BLaER1 treated with 17β-estradiol and CSF1 and Interleukin-3, amounts not matched to agents 10 nM and 100 nM (cell line): ENCODE results near the gene FAM151A.
"Not testable (repeated sequence)": the region's sequence is repeated elsewhere in the genome, so short reads cannot be mapped to it uniquely, and the experiment has no call there.

Experiments used
- H3K27ac ChIP-seq, 11 experiments: shearing (Covaris generic); formaldehyde crosslinking; 2 replicates each; pipeline ENCODE4 v1.8.1; 2022
- H3K27me3 ChIP-seq, 11 experiments: shearing (Covaris generic); formaldehyde crosslinking; 2 replicates each; pipeline ENCODE4 v1.8.1; 2022
- H3K36me3 ChIP-seq, 11 experiments: shearing (Covaris generic); formaldehyde crosslinking; 2 replicates each; pipeline ENCODE4 v1.8.1; 2022
- H3K4me1 ChIP-seq, 10 experiments: shearing (Covaris generic); formaldehyde crosslinking; 2 replicates each; pipeline ENCODE4 v1.8.1; 2022
- H3K4me2 ChIP-seq, 11 experiments: shearing (Covaris generic); formaldehyde crosslinking; 2 replicates each; pipeline ENCODE4 v1.8.1; 2022
- H3K4me3 ChIP-seq, 10 experiments: shearing (Covaris generic); formaldehyde crosslinking; 2 replicates each; pipeline ENCODE4 v1.8.1; 2022
- H3K9ac ChIP-seq, 11 experiments: shearing (Covaris generic); formaldehyde crosslinking; 2 replicates each; pipeline ENCODE4 v1.8.1; 2022
- H3K9me3 ChIP-seq, 11 experiments: shearing (Covaris generic); formaldehyde crosslinking; replicated peaks in 1 of 11; 2 replicates each; pipeline ENCODE4 v1.8.1; 2022
- H4K20me1 ChIP-seq, 11 experiments: shearing (Covaris generic); formaldehyde crosslinking; 2 replicates each; pipeline ENCODE4 v1.8.1; 2022
- Cebpa-rat ChIP-seq, 11 experiments: shearing (Covaris generic); IDR thresholded peaks; 2 replicates each; pipeline ENCODE4 v1.8.1; 2022

Gene FAM151A

DNA sequence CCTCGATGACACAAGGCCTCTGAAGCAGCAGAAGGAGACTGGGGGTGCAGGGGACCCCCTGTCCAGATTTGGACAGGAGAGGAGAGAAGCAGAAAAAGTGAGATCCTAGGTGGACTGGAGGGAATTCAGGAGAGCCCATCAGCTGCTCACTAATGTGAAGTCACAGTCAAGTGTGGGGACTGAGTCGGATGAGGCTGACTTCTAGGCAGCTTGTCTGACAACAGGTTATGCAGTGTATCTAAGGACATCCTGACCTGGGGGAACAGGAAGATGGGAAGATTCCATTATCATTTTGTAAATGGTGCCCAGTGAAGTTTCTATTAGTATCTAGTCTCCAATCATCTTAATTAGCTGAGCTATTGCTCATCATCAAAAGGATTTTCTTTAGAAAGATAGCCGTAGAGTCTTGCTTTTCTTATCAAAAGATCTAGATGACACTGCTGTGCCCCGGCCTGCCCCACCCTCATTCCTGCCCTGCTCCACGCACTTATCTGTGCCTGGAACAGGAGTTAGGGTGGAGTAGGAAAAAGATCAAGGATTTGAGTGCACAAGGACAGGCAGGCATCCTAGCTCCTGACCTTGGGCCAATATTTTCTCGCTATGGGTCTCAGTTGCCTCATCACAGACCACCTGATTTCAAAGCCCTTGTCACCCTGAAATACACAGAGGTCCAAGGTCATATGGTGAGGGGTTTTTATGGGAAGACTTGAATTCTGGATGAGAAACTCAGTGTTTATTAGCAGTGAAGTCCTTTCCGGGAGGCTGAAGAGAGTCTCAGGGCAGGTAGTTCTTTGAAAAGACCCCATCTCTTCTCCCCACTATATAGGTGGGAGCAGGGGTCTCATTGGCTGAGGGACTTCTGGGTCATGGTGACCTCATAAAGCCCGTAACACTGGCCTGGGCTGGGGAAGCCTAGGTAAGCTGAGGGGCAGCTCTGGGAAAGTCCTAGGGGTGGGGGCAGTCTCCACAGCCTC, 17.8 kb upstream of the FAM151A start, which contains the start of gene MROH7:
MROH7 (plus strand) TSS at position 924 of the 974 bp plus-strand sequence. CDS start 11,141 bp downstream, outside the sequence.
- H3K4me1 ChIP-seq = no peaks in the 10 kb centered on the region
- no peaks in the 10 kb centered on the region for H3K27me3 ChIP-seq
- H4K20me1 ChIP-seq = no peaks in the 10 kb centered on the region
- no peak within 1 kb of the TSS for H3K27ac ChIP-seq
- H3K4me2 ChIP-seq = no peak within 1 kb of the TSS
- H3K9ac ChIP-seq = no peak within 1 kb of the TSS
- H3K9me3 ChIP-seq = peaks cover 7 to 27% (median 18%) of the 10 kb centered on the region in 11 experiments; a peak in 19 of 22 replicates
- H3K4me3 ChIP-seq = no peak within 1 kb of the TSS
- peaks cover 0 to under 1% (median 0%) of the 10 kb centered on the region in 11 experiments; a peak in 1 of 22 replicates for H3K36me3 ChIP-seq
- TF ChIP-seq Cebpa-rat (IDR thresholded peaks at IDR 0.05) = no peak

DNA sequence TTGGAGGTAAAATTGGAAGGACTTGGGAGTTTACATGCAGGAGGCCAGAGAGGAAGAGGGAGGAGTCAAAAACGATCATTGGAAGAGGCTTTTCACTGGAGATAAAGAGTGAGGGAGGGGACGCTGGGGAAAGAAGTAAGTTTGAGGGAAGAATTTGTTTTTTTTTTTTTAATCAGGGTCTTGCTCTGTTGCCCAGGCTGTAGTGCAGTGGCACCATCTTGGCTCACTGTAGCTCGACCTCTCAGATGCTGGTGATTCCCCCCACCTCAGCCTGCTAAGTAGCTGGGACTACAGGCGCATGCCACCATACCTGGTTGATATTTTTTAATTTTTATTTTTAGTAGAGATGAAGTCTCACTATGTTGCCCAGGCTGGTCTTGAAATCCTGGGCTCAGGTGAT, 17.0 kb upstream of the FAM151A start:
- Histone ChIP-seq H3K36me3 (peaks cover 0 to 8% (median 0%) of the 10 kb centered on the region in 11 experiments; a peak in 2 of 22 replicates), H3K9ac (no peak overlapping the region), H3K27me3 (no peaks in the 10 kb centered on the region), H3K4me3 (no peak overlapping the region), H3K4me2 (no peak overlapping the region), H3K9me3 (peaks cover 7 to 33% (median 24%) of the 10 kb centered on the region in 11 experiments; a peak in 20 of 22 replicates), H3K27ac (no peak overlapping the region), H3K4me1 (no peaks in the 10 kb centered on the region), H4K20me1 (no peaks in the 10 kb centered on the region)
- TF ChIP-seq Cebpa-rat (IDR thresholded peaks at IDR 0.05) = no peak

DNA sequence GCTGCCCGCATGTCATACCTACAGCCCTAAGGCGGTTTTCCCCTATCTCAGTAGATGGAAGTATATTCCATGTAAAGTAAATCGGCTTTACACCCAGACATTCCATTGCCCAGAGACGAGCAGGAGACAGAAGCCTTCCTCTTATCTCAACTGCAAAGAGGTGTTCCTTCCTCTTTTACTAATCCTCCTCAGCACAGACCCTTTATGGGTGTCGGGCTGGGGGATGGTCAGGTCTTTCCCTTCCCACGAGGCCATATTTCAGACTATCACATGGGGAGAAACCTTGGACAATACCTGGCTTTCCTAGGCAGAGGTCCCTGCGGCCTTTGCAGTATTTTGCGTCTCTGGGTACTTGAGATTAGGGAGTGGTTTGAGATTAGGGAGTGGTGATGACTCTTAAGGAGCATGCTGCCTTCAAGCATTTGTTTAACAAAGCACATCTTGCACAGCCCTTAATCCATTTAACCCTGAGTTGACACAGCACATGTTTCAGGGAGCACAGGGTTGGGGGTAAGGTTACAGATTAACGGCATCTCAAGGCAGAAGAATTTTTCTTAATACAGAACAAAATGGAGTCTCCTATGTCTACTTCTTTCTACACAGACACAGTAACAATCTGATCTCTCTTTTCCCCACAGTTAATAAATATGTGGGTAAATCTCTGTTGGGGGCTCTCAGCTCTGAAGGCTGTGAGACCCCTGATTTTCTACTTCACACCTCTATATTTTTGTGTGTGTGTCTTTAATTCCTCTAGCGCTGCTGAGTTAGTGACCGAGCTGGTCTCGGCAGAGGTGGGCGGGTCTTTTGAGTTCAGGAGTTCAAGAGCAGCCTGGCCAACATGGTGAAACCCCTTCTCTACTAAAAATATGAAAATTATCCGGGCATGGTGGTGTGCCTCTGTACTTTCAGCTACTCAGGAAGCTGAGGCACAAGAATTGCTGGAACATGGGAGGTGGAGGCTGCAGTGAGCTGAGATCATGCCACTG, 13.4 kb upstream of the FAM151A start:
- Histone ChIP-seq H3K9me3 (peaks cover 0 to 14% (median 6%) of the 10 kb centered on the region in 11 experiments; a peak in 11 of 22 replicates), H3K36me3 (peaks cover 0 to 17% (median 0%) of the 10 kb centered on the region in 11 experiments; a peak in 2 of 22 replicates)
- H3K27me3 ChIP-seq, H3K9ac ChIP-seq, H3K27ac ChIP-seq, H3K4me1 ChIP-seq, H3K4me2 ChIP-seq, H4K20me1 ChIP-seq, H3K4me3 ChIP-seq: not testable (repeated sequence)

DNA sequence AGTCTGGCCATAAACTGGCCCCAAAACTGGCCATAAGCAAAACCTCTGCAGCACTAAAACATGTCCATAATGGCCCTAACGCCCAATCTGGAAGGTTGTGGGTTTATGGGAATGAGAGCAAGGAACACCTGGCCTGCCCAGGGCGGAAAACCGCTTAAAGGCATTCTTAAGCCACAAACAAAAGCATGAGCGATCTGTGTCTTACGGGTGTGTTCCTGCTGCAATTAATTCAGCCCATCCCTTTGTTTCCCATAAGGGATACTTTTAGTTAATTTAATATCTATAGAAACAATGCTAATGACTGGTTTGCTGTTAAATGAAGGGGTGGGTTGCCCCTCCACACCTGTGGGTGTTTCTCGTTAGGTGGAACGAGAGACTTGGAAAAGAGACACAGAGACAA, 12.5 kb upstream of the FAM151A start:
- not testable (repeated sequence) for H3K4me3 ChIP-seq, H3K27ac ChIP-seq, H3K27me3 ChIP-seq, H3K4me1 ChIP-seq, H4K20me1 ChIP-seq, H3K4me2 ChIP-seq, H3K9ac ChIP-seq
- peaks cover 0 to 17% (median 0%) of the 10 kb centered on the region in 11 experiments; a peak in 2 of 22 replicates for H3K36me3 ChIP-seq
- H3K9me3 ChIP-seq = peaks cover 0 to 14% (median 6%) of the 10 kb centered on the region in 11 experiments; a peak in 11 of 22 replicates

DNA sequence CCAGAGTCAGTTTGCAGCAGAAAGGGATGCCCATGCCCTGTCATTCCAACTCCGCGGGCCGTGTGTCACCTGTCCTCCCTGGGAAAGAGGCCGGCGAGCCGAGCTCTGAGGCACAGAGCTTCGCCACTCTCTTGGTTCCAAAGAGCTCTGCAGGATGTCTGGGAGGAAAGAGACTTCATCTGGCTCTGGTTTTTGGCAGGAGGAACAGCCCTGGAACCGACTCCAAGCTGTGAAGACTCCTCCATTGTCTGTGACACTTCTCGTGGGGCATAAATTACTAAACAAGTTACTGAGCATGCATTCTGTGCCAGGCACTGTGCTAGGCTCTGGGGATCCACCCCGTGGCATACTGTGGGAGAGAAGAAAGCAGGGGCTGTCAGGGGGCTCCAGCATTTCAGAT, 3.9 kb upstream of the FAM151A start:
- TF ChIP-seq Cebpa-rat (IDR thresholded peaks at IDR 0.05) = no peak
- Histone ChIP-seq H3K4me1 (no peaks in the 10 kb centered on the region), H3K4me3 (no peak overlapping the region)

DNA sequence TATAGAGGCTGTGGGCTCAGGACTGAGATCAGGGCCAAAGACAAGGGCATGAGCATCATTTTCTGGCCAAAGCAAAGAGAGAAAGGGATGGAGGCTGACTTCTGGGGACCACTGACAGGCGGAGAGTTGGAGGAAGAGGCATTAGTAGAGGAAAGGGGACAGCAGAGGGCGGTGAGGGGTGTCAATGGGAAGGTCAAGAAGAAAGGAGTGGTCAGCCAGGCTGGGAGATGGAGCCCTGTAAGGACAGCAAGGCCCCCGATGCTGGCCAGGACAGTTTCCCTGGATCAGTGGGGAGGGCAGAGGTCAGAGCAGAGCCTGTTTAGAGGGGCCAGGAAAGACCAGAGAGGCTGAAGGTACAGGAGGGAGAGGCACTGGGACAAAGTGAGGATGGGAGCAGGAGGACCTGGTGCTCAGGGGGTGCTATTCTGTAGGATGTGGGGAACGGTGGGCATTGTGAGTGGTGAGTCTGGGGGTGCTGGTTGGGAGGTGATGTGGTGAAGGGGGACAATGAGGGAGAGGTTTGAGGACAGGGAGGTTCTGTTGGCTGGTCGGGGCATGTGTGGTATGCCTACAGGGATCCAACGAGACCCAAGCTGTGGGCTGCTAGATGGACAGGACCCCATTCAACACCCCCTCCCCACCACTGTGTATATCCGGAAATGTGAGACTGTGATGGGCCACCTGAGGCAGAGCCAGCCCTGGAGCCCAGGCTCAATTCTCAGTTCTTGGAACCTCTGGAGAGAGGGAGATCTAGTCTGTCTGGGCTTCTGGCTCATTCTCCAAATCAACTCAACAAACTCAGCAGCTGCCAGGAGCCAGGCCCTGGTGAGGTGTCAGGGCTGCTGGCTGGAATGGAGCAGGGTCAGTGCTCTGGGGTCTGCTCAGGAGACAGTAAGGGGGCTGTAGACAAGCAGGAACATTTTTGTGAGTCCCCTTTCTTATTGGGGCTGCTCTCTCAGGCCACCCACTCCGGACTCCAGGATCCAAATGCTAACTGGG, 1.4 kb upstream of the FAM151A start:
- H3K4me1 ChIP-seq = 0 out of 20 replicates have a peak, but pooled peaks cover 0 to under 1% (median 0%) of the 10 kb centered on the region in 10 experiments
- no peaks in the 10 kb centered on the region; a peak in 1 of 22 replicates for H4K20me1 ChIP-seq
- no peak overlapping the region for H3K9ac ChIP-seq
- H3K9me3 ChIP-seq = no peaks in the 10 kb centered on the region
- no peaks in the 10 kb centered on the region for H3K27me3 ChIP-seq
- no peaks in the 10 kb centered on the region for H3K36me3 ChIP-seq
- no peak overlapping the region for H3K4me2 ChIP-seq
- TF ChIP-seq Cebpa-rat (IDR thresholded peaks at IDR 0.05) = no peak
- H3K4me3 ChIP-seq = no peak overlapping the region
- no peak overlapping the region for H3K27ac ChIP-seq

More for the DNA sequence above, 3.9 kb upstream of the FAM151A start:
- Histone ChIP-seq H4K20me1 (no peaks in the 10 kb centered on the region; a peak in 1 of 22 replicates), H3K4me2 (no peak overlapping the region), H3K36me3 (no peaks in the 10 kb centered on the region), H3K9me3 (peaks cover 0 to 7% (median 0%) of the 10 kb centered on the region in 11 experiments; a peak in 2 of 22 replicates), H3K27ac (no peak overlapping the region), H3K9ac (no peak overlapping the region), H3K27me3 (no peaks in the 10 kb centered on the region)

DNA sequence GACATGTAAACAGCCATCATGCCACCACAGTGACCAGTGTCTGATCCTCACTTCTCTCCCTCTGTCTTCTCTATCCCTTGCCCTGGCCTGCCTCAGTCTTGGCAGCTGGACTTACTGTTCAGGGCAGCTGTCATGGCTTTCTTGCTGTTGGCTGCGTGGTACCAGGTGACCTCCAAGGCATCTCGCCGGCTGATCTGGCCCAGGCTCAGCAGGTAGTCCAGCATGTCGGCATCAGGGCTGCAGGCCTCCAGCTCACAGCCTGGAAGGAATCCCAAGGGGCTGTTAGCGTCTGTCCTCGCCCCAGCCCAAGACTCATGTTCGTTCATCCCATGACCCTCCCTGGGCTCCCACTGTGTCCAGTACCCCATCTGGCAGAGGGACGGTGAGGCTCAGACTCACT, 3.6 kb downstream of the FAM151A start:
- Histone ChIP-seq H3K27me3 (no peaks in the 10 kb centered on the region), H3K4me1 (peaks cover 0 to 13% (median 6%) of the 10 kb centered on the region in 10 experiments; a peak in 6 of 20 replicates), H3K9me3 (no peaks in the 10 kb centered on the region), H4K20me1 (no peaks in the 10 kb centered on the region), H3K9ac (no peak overlapping the region), H3K4me3 (no peak overlapping the region), H3K27ac (no peak overlapping the region), H3K4me2 (peak overlapping the region in 2 of 11 experiments; percentile 20 to 28; a peak in 1 of 22 replicates), H3K36me3 (no peaks in the 10 kb centered on the region)
- no peak for TF ChIP-seq Cebpa-rat (IDR thresholded peaks at IDR 0.05)
